GM19467 (cell line): ENCODE data around the gene TM9SF1.

Experiments
- ATAC-seq: cut with Tn5 transposase; IDR thresholded peaks from one replicate; pipeline ENCODE4 v1.9.1; 2021; ENCODE audit warnings: mild to moderate bottlenecking, moderate library complexity; ENCODE audit not compliant: unreplicated experiment

Gene TM9SF1

DNA sequence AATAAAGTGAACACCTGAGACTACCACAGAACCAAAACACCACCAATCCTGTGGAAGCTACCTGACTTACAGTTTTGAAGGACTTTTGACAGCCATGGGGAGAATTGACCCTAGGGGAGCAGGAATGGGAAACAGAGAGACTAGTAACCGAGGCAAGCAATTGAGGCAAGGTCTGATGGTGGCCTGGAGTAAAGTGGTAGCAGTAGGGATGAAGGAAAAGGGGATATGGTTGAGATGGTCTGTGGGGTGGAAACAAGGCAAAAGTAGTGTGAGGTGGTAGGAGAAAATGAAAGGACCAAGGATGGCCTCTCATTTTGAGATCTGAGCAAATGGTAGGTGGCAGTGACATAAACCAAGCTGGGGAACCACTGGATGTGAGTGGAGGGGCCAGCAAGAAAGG is 38.4 kb downstream of the TM9SF1 start:
- no peak for ATAC-seq

DNA sequence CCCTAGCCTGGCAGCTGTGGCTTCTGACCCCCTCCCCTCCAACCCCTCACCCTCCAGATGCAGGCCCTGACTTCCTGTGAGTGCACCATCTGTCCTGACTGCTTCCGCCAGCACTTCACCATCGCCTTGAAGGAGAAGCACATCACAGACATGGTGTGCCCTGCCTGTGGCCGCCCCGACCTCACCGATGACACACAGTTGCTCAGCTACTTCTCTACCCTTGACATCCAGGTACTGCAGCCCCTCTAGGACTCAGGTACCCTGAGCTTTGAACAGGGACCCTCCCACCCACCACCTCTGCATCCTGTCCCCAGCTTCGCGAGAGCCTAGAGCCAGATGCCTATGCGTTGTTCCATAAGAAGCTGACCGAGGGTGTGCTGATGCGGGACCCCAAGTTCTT is 40.1 kb downstream of the TM9SF1 start:
- no peak for ATAC-seq

DNA sequence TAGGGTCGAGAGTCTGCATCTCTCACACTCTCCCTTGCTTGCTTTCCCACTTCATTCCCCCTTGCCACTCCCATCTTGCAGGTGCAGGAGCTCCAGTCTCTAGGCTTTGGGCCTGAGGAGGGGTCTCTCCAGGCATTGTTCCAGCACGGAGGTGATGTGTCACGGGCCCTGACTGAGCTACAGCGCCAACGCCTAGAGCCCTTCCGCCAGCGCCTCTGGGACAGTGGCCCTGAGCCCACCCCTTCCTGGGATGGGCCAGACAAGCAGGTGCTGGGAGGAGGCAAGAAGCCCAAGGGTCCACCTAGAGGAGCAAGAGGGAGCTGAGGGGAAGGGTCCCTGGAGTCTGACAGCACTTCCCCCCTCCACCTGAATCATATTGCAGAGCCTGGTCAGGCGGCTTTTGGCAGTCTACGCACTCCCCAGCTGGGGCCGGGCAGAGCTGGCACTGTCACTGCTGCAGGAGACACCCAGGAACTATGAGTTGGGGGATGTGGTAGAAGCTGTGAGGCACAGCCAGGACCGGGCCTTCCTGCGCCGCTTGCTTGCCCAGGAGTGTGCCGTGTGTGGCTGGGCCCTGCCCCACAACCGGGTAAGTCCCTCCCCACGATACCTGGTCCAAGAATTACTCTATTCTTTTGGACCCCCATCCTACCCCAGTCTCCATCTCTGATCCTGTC is 43.7 kb downstream of the TM9SF1 start:
- no peak for ATAC-seq

- no peak for ATAC-seq
Observed at GRCh38 chr14:24150993-24151392, 44.2 kb downstream of the TM9SF1 start.

GRCh38 chr14:24150567-24150966 is 44.7 kb downstream of the TM9SF1 start:
- no peak for ATAC-seq

- no peak for ATAC-seq
Observed at GRCh38 chr14:24150061-24150460, 45.2 kb downstream of the TM9SF1 start.

DNA sequence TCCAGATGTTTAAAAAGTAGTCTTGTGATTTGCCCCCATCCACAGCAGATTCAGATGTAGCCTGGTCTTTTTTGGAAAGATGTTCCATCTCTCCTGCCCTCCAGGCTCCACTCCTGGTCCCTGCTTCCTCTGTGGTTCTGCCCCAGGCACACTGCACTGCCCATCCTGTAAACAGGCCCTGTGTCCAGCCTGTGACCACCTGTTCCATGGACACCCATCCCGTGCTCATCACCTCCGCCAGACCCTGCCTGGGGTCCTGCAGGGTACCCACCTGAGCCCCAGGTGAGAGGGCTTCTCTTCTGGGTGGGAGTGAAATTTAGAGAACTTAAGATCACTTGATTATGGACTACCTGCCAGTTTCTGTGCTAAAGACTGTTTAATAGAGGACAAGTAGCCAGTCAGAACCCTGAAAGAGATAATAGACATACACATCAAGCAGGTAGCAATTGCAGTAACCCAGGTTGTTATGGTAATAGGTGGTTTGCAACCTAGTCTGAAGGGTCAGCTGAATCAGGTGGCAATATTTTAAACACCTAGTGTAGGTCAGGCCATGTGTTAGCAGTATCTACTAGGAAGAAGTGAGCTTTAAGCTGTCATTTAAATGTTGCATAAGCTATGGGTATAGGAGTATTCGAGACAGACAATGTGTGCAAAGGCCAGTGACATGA is 45.8 kb downstream of the TM9SF1 start:
- ATAC-seq, result no peak

DNA sequence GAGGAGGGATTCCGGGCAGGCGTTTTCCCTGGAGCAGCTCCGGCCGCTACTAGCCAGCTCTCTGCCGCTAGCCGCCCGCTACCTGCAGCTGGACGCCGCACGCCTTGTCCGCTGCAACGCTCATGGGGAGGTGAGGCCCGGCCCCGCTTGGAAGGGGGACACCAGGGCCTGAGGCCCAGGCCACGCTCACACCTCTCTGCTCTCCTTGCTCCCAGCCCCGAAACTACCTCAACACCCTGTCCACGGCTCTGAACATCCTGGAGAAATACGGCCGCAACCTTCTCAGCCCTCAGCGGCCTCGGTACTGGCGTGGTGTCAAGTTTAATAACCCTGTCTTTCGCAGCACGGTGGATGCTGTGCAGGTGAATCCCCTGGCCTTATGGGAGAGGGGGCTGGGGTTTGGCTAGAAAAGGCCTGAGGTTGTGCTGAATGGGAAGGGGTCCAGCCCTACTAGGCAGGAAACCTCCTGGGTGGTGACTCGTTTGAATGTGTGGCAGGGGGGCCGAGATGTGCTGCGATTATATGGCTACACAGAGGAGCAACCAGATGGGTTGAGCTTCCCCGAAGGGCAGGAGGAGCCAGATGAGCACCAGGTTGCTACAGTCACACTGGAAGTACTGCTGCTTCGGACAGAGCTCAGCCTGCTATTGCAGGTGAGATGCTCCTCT is 47.3 kb downstream of the TM9SF1 start:
- no peak for ATAC-seq

- peak; percentile 78 for ATAC-seq
Observed at GRCh38 chr14:24146978-24147760, 48.1 kb downstream of the TM9SF1 start, which contains the start of gene RNF31. TSS of gene RNF31 (plus strand) at chr14:24147498. CDS start at chr14:24147699, 201 bp downstream.

DNA sequence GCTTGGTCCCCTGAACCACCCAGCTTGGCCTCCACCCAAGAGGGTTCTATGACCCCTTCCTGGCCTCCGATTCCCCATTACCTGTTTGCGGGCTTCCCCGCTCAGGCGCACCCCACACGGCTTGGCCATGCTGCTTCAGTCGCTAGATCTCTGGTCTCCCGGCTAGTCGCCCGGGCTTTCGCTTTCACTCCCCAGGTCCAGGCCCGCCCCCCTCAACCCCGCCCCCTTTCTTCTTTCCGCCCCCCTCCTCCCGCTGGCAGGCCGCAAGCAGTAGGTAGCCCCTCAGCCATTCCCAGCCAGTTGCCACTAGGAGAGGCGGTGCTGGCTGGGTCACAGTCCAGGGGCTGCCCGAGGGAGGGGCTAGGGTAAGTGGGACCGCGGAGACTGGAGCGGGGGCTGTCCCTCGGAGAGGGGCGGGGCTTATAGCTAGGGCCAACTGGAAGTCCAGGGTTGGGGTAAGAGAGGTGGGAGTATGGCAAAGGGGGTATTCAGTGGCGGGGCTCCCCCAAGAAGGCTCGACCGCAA is 48.7 kb downstream of the TM9SF1 start, which contains the start of gene PSME2:
TSS of gene PSME2 (minus strand) at position 158 of the 525 bp plus-strand sequence. CDS start at position 129, 29 bp downstream.
- ATAC-seq, result peak; percentile 59

GRCh38 chr14:24145690-24146452 is 49.4 kb downstream of the TM9SF1 start:
- no peak for ATAC-seq

- no peak for ATAC-seq
Observed at GRCh38 chr14:24145219-24145618, 50.0 kb downstream of the TM9SF1 start.

DNA sequence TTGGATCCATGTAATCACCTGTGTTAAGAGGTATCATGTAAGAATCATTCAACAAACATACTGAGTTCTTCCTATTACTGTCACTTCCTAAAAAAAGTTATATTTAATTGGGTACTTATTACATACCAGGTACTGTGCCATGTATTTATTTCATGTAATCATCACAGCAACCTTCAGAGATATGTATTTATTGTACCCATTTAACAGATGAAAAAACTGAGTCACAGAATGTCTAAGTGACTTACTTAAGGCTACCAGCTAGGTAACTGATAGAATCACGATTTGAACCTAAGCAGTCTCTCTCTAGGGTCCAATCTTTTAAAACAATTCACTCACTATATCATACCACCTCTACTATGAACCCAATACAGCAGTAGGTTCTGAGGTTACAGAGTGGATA is 50.8 kb downstream of the TM9SF1 start:
- no peak for ATAC-seq

GRCh38 chr14:24143511-24143910 is 51.7 kb downstream of the TM9SF1 start:
- ATAC-seq, result no peak

DNA sequence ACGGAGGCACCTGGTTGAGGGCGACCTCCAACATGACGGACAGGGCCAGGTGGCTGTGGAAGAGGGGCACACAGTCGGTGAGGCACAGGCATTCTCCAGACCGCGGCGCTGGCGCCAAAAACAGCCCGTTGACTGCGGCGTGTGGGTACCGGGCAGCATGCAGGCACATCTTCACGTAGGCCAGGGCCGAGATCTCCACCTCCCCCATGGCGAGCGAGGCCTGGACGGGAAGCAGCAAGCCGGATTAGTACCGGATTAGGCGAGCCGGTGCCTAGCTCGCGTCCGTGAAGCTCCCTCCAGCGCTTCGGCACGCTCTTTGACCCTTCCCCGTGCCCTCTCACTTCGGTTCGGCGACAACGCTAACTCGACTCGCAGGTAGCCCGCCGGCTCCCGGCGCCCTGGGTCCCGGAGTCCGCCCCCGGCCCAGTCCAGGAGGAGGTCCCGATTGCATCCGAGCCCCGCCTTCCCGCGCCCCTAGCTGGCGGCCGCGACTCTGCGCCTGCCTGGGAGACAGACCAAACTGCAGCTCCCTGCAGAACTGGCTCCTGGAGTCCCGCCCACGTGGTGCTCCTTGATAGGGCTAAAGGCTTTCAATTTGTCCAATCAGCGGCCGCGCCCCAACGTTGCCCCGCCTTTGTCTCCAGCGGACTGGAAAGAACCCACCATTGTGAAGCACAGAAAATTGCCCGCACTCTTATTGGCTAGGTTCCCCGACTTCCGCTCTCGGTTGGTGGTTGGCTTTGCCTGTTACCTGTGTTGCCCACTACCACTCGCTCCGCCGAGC is 54.0 kb downstream of the TM9SF1 start, which contains the start of gene EMC9:
TSS of gene EMC9 (minus strand) at position 495 of the 784 bp plus-strand sequence. CDS start at position 208, 287 bp downstream.
- peak; percentile 85 for ATAC-seq

GRCh38 chr14:24139272-24139934 is 55.8 kb downstream of the TM9SF1 start:
- ATAC-seq, result no peak
